ENCODE results near the gene ADM. TPM values are rescaled to one million over a fixed set of nuclear protein-coding genes. Genes with fewer than 3 reads are reported as not detected.
A peak's percentile ranks its signal among the peaks of the same experiment; 100 is the strongest.

ADM gene
- total RNA-seq, 2 donors from 2014 or later: 0.57 to 33.6 TPM

GRCh38 chr11:10287140-10287539 lies 17.7 kb upstream of the ADM start:
- no peaks in the 10 kb centered on the region for H3K36me3 Mint-ChIP-seq
- H3K9me3 Mint-ChIP-seq: no peaks in the 10 kb centered on the region
- H3K27ac Mint-ChIP-seq: no peak overlapping the region
- DNase-seq (ENCODE audit: low spot score in 2 of 2) (no peak), ATAC-seq (no peak)

DNA sequence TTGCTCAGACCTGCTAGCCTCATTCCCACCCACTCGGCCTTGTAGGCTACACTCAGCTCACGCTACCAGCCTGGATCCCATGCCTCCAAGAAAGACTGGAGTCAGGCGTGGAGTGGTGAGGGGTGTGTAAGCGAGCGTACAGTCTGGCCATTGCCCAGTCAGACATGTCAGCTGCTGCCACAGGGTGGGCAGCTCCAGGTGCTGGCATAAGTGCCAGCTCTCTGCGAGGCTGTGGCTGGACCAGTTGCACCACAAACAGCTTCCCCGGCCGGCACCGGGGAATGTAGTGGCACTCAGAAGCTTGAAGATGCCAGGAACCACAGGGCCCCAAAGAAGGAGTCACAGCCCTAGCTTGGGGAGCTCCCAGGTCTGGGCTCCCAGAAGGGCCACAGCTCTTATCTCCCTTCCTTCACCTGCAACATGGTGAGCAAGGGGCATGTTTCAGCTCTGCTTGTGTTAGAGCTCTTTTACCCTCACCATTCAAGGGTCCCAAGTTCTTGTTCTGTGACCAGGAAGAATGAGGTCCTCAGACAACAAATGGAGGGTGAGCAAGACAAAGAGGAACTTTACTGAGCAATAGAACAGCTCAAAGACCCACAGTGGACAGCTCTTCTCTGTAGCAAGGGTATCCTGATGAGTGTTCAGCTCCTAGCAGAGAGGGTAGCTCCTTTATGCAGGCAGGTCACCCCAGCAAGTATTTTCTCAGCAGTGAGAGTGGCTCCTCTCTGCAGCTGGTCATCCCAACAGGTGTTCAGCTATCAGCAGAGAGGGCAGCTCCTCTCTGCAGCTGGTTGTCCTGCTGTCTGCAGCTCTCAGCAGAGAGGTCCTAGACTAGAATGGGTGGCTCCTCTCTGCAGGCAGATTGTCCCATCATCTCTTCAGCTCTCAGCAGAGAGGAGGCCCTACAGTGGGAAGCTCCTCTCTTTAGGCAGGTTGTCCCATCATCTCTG lies 16.8 kb upstream of the ADM start:
- H3K9me3 Mint-ChIP-seq: no peaks in the 10 kb centered on the region
- H3K36me3 Mint-ChIP-seq: no peaks in the 10 kb centered on the region
- DNase-seq (ENCODE audit: low spot score in 2 of 2): no peak
- ATAC-seq: no peak
- H3K27ac Mint-ChIP-seq: no peak overlapping the region

GRCh38 chr11:10288881-10289764 lies 15.8 kb upstream of the ADM start:
- H3K27ac Mint-ChIP-seq: no peak overlapping the region
- no peaks in the 10 kb centered on the region for H3K9me3 Mint-ChIP-seq
- DNase-seq (ENCODE audit: low spot score in 2 of 2) (no peak), ATAC-seq (no peak)
- no peaks in the 10 kb centered on the region for H3K36me3 Mint-ChIP-seq

GRCh38 chr11:10289765-10290380 lies 15.0 kb upstream of the ADM start:
- ATAC-seq (no peak), DNase-seq (ENCODE audit: low spot score in 2 of 2) (no peak)
- no peaks in the 10 kb centered on the region for H3K9me3 Mint-ChIP-seq
- peaks cover 0 to 2% of the 10 kb centered on the region in 2 donors for H3K36me3 Mint-ChIP-seq
- H3K27ac Mint-ChIP-seq: no peak overlapping the region

GRCh38 chr11:10291801-10292638 lies 12.9 kb upstream of the ADM start:
- Mint-ChIP-seq H3K27ac (no peak overlapping the region), H3K36me3 (peaks cover 0 to 8% of the 10 kb centered on the region in 2 donors), H3K9me3 (no peaks in the 10 kb centered on the region)
- no peak for ATAC-seq
- no peak for DNase-seq (ENCODE audit: low spot score in 2 of 2)

DNA sequence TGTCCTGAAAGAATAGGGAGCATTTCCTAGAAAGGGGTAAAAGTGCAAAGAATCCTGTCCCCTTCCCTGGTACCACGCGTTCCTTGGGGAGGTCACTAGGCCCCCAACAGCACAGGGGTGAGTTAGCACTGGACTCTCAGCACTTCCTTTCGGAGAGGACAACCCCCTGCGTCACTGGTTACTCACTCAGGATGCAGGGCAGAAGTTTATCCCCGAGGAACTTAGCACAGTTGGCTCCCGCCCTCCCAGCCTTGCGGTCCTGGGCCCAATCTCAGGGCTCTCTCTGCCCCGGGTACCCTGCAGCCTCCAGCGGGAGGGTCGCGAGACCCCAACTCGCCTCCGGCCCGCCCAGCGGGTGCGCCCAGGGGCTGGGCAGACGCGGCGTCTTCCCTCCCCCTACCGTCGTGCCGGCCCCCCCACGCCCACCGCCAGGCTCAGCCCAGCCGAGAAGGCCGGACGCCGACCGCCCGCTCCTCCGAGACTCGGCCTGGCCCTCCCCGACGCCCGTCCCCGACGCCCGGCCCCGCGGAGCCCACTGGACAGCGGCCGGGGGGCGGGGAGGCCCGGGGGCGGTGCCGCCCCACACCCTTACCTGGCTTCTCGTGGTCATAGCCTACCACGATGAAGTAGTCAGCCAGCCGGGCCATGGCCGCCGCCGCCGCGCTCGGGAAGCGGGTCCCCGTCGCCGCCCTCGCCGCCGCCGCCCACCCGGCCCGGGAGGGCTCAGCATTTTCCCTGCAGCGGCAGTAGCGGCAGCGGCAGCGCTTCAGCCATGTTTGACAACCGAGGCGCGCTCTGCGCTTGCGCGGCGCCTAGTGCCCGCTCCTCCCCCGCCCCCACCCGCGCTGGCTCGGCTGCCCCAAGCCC lies 11.2 kb upstream of the ADM start, which contains the start of gene SBF2:
TSS of gene SBF2 (minus strand) at position 797 of the 867 bp plus-strand sequence. CDS start at position 647, 150 bp downstream.
- Mint-ChIP-seq H3K36me3 (peaks cover 0 to 8% of the 10 kb centered on the region in 2 donors), H3K27ac (no peak within 1 kb of the TSS), H3K9me3 (no peaks in the 10 kb centered on the region)
- ATAC-seq: peak; percentile 62 to 69
- DNase-seq (ENCODE audit: low spot score in 2 of 2): peak; percentile 78 to 81

DNA sequence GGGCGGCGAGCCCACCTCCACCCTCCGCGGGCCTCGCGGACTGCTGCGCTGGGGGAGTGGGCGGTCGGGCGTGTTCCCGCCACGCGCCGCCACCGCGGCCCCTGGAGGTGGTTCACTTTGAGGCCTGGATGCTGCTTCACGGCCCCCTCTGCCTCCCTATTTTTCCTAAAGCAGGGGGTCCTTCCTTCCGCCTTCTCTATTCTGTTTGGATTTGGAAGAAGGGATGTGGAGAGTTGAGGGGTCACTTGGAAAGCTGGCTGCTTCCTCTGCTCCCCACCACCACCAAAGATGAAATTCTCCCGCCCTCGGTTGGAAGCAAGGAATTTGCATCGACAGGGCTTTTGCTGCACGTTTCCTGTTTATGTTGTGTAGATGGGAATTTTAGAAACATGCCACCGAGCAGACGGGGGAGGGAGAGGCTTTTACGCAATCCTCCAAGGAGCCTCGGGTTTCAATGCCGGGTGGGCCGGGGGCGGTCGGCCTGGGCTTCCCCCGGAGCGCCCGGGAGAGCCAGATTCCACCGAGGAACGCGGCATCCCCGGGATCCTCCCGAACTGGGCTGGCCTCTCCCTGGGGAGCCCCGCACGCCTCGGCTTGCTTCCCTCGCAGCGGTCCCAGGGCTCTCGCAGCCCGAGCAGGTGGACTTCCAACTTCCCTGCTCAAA lies 10.5 kb upstream of the ADM start:
- Mint-ChIP-seq H3K27ac (no peak overlapping the region), H3K9me3 (no peaks in the 10 kb centered on the region), H3K36me3 (peaks cover 0 to 8% of the 10 kb centered on the region in 2 donors)
- no peak for DNase-seq (ENCODE audit: low spot score in 2 of 2)
- ATAC-seq: no peak

- no peak overlapping the region for H3K27ac Mint-ChIP-seq
- no peaks in the 10 kb centered on the region for H3K9me3 Mint-ChIP-seq
- DNase-seq (ENCODE audit: low spot score in 2 of 2) (no peak), ATAC-seq (no peak)
- peaks cover 0 to 8% of the 10 kb centered on the region in 2 donors for H3K36me3 Mint-ChIP-seq
Observed at GRCh38 chr11:10295064-10295901, 9.6 kb upstream of the ADM start.

DNA sequence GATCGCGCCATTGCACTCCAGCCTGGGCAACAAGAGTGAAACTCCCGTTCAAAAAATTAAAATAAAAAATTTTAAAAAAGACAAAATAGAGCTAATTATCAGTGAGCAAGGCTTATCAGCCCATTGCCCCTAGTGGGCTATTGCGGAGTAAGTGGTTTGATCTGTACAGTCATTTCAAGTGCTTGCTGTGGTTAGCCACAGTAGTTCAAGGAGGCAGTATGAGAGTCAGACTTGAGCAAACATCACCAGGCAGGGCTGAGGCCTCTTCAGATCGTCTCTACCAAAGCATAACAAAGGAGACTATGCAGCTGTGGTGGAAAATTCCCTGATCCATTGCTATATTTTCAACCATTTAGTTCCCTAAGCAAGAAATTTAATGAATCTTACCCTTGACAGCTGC lies 6.5 kb upstream of the ADM start:
- peak; percentile 82 to 93 for ATAC-seq
- Mint-ChIP-seq H3K36me3 (peaks cover 0 to 21% of the 10 kb centered on the region in 2 donors), H3K27ac (no peak overlapping the region), H3K9me3 (no peaks in the 10 kb centered on the region)
- peak in 1 of 2 donors; percentile 59 for DNase-seq (ENCODE audit: low spot score in 2 of 2)

GRCh38 chr11:10301656-10302358 lies 3.1 kb upstream of the ADM start:
- Mint-ChIP-seq H3K27ac (no peak overlapping the region), H3K9me3 (no peaks in the 10 kb centered on the region), H3K36me3 (peaks cover 12 to 13% of the 10 kb centered on the region in 2 donors)
- DNase-seq (ENCODE audit: low spot score in 2 of 2) (no peak), ATAC-seq (no peak)

GRCh38 chr11:10302359-10302743 lies 2.5 kb upstream of the ADM start:
- Mint-ChIP-seq H3K36me3 (peaks cover 13 to 18% of the 10 kb centered on the region in 2 donors), H3K9me3 (no peaks in the 10 kb centered on the region), H3K27ac (peak overlapping the region in 1 of 2 donors; percentile 74)
- DNase-seq (ENCODE audit: low spot score in 2 of 2) (no peak), ATAC-seq (no peak)

GRCh38 chr11:10302744-10303557 lies 1.9 kb upstream of the ADM start:
- peak overlapping the region in 1 of 2 donors; percentile 74 for H3K27ac Mint-ChIP-seq
- ATAC-seq (peak in 1 of 2 donors; percentile 47), DNase-seq (ENCODE audit: low spot score in 2 of 2) (peak; percentile 56 to 75)
- H3K9me3 Mint-ChIP-seq: no peaks in the 10 kb centered on the region
- H3K36me3 Mint-ChIP-seq: peaks cover 13 to 18% of the 10 kb centered on the region in 2 donors
